ENCODE measurements around the gene PDZD7. TPM values are rescaled to one million over a fixed set of nuclear protein-coding genes. Genes with fewer than 3 reads are reported as not detected.

Gene PDZD7
- 0.35 to 0.94 TPM (median 0.81 TPM) in 5 replicates for total RNA-seq (2022; extraction: Qiagen RNA extraction)

DNA sequence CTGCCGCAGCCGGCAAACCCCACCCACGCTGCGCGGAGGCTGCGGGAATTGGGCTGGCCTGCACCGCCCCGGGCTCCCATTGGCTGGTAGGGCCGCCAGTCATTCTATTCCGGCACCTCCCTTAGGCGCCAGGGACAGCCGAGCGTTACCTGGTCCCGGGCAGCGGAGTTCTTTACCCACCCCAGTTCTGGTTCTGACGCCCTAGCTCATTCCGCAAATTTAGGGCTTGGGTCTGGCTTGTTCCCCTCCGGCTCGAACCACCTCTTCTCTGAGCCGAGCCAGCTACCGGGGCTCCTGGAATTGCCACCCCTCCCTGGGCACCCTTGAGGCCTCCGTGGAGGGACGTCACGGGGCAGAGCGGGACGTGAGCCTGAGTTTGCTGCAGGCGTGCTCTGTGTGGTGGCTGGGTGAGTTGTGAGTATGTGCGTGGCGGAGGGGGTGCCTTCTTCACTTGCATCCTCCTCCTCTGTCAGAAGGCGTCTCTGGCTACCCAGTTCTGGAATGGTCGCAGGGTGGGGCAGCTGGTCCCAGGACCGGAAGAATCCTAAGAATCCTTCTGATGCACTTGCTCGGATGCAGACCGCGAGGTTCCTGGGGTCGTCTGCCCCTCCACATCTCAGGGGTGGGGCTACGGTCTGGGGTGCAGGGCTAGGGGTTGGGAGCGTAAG is at the start of gene PDZD7, which contains the start of gene SFXN3:
PDZD7 (minus strand) TSS at position 2 of the 668 bp plus-strand sequence. CDS start 910 bp downstream, outside the sequence.
SFXN3 (plus strand) TSS at position 107 of the 668 bp plus-strand sequence. CDS start 3,461 bp downstream, outside the sequence.

DNA sequence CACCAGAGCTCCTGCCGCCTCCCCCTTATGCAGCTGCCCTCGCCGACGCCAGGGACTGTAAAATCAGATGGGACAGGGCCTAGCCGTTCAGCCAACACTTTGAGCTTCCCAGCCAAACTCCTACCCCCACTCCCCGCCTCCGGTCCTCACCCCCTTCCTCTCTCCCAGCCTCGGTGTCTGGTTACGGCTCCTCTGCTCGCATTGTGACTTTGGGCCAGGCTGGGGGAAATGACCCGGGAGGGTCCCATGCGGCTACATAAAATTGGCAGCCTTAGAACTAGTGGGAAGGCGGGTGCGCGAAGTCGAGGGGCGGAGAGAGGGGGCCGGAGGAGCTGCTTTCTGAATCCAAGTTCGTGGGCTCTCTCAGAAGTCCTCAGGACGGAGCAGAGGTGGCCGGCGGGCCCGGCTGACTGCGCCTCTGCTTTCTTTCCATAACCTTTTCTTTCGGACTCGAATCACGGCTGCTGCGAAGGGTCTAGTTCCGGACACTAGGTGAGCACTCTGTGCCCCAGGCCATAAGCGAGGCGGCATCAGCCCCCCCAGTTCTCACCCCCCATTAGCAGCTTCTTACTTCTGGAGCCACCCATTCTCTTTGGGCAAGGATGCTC is 30.8 kb upstream of the PDZD7 start, which contains the start of gene KAZALD1:
KAZALD1 (plus strand) TSS at position 366 of the 608 bp plus-strand sequence. CDS start 604 bp downstream, outside the sequence.

DNA sequence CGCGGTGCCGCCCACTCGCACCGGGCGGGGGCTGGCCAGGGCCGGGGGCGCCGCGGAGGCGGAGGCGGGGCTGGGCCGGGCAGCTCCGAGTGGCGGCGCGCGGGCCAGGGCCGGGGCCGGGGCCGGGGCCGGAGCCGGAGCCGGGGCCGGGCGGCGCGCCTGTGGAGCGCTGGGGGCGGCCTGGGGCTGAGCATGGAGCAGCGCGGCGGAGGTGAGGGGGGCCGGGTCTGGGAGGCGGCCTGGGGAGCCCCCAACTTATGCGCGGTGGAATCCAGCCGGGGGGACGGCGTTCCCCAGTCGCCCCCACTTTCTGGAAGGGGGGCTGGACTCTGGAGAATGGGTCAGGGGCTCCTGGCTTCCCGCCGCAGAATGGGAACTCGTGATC is 31.2 kb downstream of the PDZD7 start, which contains the start of gene LZTS2:
LZTS2 (plus strand) TSS at position 67 of the 385 bp plus-strand sequence. CDS start 2,731 bp downstream, outside the sequence.

DNA sequence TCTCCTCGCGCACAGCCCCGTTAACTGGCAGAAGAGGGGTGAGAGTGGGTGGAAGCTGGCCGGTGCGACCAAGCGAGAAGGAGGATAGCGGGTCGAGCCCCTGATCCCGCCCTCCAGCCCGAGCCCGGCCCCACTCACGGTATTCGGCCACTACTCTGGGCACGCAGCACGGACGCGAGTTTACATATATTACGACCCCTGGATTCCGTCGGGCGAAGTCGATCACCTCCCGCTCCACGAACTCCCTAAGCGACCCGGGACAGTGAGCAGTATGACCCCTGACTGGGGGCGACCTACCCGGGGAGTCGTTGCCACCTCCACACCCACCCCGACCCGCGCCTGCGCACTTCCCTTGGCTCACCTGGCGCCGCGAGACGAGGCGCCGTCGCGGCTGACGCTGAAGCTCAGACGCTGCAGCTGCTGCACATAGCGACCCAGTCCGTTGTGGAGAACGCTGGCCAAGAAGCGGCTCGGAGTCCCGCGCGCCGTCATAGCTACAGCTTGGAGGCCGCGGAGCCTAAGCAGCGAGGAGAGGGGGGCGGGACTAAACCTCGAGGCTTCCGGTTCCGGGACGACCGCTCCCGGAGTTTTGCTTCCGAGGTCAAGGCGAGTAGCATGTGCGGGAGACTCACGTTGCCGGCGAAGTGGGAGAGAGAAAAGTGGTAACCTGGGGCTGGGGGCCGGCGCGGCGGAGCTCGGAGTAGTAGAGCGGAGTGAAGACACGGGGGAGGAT is 43.8 kb downstream of the PDZD7 start, which contains the start of the genes MRPL43 and TWNK:
MRPL43 (minus strand) TSS at position 546 of the 733 bp plus-strand sequence; CDS start at position 492, 54 bp downstream.
TWNK (plus strand) TSS at position 592 of the 733 bp plus-strand sequence. CDS start 668 bp downstream, outside the sequence.

DNA sequence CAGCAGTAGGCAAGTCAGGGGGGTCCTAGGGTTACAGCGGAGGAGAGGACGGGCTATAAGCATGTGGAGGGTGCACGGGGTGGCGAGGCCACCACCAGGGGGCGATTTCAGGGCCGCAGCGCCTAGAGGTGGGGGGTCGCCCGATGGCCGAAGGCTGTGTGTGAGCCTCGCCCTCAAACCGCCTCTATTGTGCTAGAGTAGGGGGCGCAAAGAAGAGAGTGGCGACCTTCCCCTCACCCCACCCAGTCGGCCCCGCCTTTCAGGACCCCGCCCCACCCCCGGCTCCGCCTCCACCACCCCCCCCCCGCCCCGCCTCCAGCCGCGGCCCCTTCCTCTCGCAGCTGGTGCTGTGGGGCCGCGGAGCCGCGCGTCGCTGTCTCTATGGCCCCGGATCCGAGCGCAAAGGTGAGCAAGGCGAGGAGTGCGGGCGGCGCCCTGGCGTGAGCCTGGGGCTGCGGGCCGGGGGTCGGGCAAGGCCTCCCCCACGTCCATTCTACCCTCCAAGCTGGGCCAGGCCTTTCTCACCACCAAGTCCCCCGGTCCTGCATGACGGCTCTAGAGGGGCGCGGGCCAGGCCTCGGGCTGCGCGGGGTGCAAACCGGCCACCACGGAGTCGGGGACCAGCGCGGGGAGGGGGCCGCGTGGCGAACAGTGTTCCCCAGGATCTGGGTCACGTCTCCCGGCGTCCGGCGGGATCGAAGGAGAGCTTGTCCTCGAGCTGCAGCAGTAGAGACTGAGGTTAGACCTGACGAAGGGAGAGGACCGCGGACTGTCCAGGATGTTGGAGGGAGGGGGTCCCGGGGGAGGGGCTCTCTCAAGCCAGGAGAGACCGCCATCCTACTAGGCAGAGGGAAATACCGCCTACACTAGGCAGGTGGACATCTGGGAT is 61.5 kb downstream of the PDZD7 start, which contains the start of gene SEMA4G:
SEMA4G (plus strand) TSS at position 318 of the 889 bp plus-strand sequence. CDS start 3,409 bp downstream, outside the sequence.

Other genes starting within 250 kb of the PDZD7 start
- 7.8 to 11.5 TPM (median 10.6 TPM) in 5 replicates for gene SLF2, start 118.2 kb downstream of the PDZD7 start, total RNA-seq (2022; extraction: Qiagen RNA extraction)
- 7.3 to 9.2 TPM (median 7.6 TPM) in 5 replicates for gene SEMA4G, start 61.6 kb downstream of the PDZD7 start, total RNA-seq (2022; extraction: Qiagen RNA extraction)
- gene MRPL43, start 43.6 kb downstream of the PDZD7 start, total RNA-seq (2022; extraction: Qiagen RNA extraction) = 76.4 to 97.7 TPM (median 92.4 TPM) in 5 replicates
- 35.7 to 40.8 TPM (median 38.8 TPM) in 5 replicates for gene TWNK, start 43.6 kb downstream of the PDZD7 start, total RNA-seq (2022; extraction: Qiagen RNA extraction)
- gene LZTS2, start 31.3 kb downstream of the PDZD7 start, total RNA-seq (2022; extraction: Qiagen RNA extraction) = 22.4 to 43.1 TPM (median 36.7 TPM) in 5 replicates
- gene SFXN3, start 105 bp upstream of the PDZD7 start, total RNA-seq (2022; extraction: Qiagen RNA extraction) = 38.1 to 51.4 TPM (median 45.0 TPM) in 5 replicates
- gene KAZALD1, start 30.9 kb upstream of the PDZD7 start, total RNA-seq (2022; extraction: Qiagen RNA extraction) = 2.0 to 3.3 TPM (median 2.9 TPM) in 5 replicates
- 0.04 TPM in 1 of 5 replicates, not detected in the others for gene TLX1, start 100.2 kb upstream of the PDZD7 start, total RNA-seq (2022; extraction: Qiagen RNA extraction)
- gene LBX1, start 198.3 kb upstream of the PDZD7 start, total RNA-seq (2022; extraction: Qiagen RNA extraction) = not detected in 5 replicates